Measurements from ENCODE around the gene GLIPR2. TPM values are rescaled to one million over a fixed set of nuclear protein-coding genes. Genes with fewer than 3 reads are reported as not detected.

GLIPR2 gene
- total RNA-seq, 1 donor from 2014 or later = 43.1 TPM

DNA sequence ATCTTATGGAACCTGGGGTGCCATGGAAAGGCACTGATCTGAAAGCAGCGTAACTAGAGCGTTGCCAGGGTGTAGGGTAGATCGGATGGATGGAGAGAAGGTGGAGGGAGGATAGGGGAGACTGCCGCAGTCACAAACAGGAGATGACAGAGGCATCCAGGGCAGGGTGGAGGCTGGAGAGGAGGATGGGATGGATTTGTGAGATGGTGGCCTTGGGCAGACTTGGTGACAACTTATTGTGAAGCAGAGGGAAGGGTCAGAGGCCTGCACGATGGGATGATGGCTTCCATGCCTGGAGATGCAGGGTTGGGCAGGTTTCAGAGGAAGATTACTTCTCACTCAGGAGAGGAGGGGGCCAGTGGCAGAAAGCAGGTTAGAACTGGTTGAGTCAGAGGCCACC is 2.4 kb downstream of the GLIPR2 start:
- TF ChIP-seq, protein P1, sequence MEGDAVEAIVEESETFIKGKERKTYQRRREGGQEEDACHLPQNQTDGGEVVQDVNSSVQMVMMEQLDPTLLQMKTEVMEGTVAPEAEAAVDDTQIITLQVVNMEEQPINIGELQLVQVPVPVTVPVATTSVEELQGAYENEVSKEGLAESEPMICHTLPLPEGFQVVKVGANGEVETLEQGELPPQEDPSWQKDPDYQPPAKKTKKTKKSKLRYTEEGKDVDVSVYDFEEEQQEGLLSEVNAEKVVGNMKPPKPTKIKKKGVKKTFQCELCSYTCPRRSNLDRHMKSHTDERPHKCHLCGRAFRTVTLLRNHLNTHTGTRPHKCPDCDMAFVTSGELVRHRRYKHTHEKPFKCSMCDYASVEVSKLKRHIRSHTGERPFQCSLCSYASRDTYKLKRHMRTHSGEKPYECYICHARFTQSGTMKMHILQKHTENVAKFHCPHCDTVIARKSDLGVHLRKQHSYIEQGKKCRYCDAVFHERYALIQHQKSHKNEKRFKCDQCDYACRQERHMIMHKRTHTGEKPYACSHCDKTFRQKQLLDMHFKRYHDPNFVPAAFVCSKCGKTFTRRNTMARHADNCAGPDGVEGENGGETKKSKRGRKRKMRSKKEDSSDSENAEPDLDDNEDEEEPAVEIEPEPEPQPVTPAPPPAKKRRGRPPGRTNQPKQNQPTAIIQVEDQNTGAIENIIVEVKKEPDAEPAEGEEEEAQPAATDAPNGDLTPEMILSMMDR (IDR thresholded peaks at IDR 0.05; ENCODE audit: insufficient read depth, low read length, poor library complexity, severe bottlenecking) = no peak
- DNase-seq (ENCODE audit: low read depth) = no peak
- no peaks in the 10 kb centered on the region for H3K27me3 ChIP-seq (ENCODE audit: control insufficient read depth, insufficient read depth, low read length)
- H3K36me3 ChIP-seq (ENCODE audit: control insufficient read depth, insufficient read depth, low read length) = no peaks in the 10 kb centered on the region
- H3K4me3 ChIP-seq (ENCODE audit: low read depth, low read length) = no peak overlapping the region

DNA sequence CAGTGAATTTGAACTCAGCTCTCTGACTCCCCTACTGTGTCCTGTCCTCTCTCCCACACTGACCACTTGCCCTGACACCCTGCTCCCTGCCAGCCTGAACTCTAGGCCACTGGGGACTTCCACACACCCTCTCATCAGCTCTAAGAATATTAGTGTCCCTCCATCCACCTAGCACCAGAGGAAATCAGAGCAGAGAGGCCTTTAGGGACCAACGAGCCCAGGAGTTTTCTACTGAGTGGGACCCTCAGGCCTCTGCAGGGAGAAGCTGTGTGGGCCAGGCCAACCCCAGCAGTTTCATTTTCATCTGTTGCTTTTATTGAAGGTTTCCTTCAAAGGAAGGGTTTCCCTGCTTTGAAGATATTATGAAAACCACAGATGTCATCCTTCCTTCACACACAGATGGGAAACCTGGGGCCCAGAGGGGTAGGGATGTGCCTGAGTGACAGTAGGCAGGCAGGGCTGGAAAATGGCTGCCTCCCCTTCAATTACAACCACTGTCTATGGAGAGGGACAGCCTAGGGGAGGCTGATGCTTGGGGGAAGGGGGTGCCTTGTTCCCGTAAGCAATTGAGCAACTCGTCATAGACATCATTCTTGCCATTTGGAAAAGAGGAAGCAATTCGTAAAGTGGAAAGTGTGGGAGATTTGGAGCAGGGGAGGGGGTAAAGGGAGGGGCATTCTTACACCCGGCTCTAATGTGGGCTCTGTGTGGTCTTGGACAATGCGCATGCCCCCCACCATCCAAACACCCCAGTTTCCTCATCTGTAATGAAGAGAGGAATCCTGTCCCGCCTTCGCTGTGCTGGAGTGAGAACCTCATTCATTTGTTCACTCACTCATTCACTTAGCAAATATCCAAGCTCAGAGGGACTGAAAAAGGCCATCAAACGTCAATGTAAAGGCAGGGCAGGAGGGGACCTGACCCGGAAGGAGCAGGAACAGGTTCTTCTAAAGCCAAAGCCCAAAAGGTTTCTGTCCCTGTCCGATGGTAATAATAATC is 3.9 kb downstream of the GLIPR2 start:
- DNase-seq (ENCODE audit: low read depth) = no peak
- H3K4me3 ChIP-seq (ENCODE audit: low read depth, low read length) = no peak overlapping the region
- no peaks in the 10 kb centered on the region for H3K36me3 ChIP-seq (ENCODE audit: control insufficient read depth, insufficient read depth, low read length)
- H3K27me3 ChIP-seq (ENCODE audit: control insufficient read depth, insufficient read depth, low read length) = no peaks in the 10 kb centered on the region
- TF ChIP-seq, protein P1 (IDR thresholded peaks at IDR 0.05; ENCODE audit: insufficient read depth, low read length, poor library complexity, severe bottlenecking) = no peak

DNA sequence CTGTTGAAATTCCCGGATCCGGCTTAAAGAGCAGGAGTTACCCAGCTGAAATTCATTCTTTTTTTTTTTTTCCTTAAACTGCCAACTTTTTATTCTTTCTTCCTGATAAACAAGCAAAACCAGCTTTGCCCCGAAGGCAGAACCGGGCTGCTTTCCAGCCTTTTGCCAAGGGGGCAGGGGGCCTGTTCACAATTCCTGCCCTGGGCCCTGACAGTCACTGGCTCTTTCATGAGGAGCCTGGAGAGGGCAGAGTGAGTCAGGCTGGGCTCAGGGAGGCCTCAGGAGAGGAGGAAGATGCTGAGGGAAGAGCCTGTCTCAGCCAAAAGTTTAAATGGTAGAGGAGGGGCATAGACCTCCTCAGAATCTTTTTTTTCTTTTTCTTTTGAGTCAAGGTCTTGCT is 4.8 kb downstream of the GLIPR2 start:
- TF ChIP-seq, protein P1 (IDR thresholded peaks at IDR 0.05; ENCODE audit: insufficient read depth, low read length, poor library complexity, severe bottlenecking) = peak; percentile 59
- Histone ChIP-seq H3K27me3 (ENCODE audit: control insufficient read depth, insufficient read depth, low read length) (no peaks in the 10 kb centered on the region), H3K4me3 (ENCODE audit: low read depth, low read length) (no peak overlapping the region), H3K36me3 (ENCODE audit: control insufficient read depth, insufficient read depth, low read length) (no peaks in the 10 kb centered on the region)
- no peak for DNase-seq (ENCODE audit: low read depth)

DNA sequence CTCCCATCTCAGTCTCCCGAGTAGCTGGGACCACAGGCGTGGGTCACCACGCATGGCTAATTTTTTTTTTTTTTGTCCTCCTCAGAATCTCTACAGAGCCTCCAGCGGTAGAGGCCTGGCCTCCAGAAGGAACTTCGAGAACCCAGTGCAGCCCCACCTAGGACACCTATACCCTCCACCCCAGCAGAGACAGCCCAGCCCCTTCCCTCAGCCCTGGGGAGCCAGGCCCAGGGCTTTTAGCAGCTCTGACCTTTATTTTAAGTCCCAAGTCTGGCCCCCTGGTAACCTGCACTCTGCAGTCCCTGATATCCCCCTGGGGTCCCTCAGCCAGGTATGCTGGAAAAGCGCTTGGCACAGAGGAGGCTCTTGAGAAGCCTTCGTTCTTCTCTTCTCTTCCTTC is 5.2 kb downstream of the GLIPR2 start:
- DNase-seq (ENCODE audit: low read depth) = no peak
- H3K36me3 ChIP-seq (ENCODE audit: control insufficient read depth, insufficient read depth, low read length) = no peaks in the 10 kb centered on the region
- H3K4me3 ChIP-seq (ENCODE audit: low read depth, low read length) = no peak overlapping the region
- no peaks in the 10 kb centered on the region for H3K27me3 ChIP-seq (ENCODE audit: control insufficient read depth, insufficient read depth, low read length)
- TF ChIP-seq, protein P1 (IDR thresholded peaks at IDR 0.05; ENCODE audit: insufficient read depth, low read length, poor library complexity, severe bottlenecking) = no peak

DNA sequence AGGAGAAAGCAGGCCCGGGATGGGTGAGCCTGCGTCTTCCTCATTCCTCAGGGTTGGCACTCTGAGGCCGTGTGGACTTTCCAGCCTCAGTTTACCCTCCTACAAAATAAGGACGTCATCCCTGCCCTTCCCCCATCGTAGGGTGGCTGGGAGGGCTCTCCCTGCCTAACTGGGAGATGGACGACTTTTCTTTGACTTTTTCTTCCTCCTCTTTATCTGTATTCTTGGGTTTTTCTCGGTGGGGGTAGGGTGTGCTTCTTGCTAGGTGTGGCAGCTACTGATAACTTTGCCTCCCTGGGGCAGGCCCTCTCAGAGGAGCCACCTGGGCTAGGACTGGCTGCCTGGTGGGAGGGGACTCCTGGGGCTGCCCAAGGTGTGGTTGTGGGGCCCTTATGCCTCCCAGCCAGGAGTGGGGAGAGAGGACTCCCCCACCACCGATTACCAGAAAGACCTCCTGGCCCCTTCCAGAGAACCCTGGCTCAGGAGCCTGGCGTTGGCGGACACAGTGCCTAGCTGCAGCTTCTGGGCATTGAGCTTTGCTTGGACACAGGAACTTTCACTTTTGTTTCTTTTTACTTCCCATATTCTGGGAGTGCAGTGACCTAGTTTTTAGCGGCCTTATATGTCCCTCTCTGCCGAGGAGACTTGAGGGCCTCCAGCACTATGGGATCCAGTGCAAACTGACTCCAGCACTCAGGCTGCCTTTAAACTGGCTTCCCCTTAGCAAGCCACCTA is 6.1 kb downstream of the GLIPR2 start:
- H3K27me3 ChIP-seq (ENCODE audit: control insufficient read depth, insufficient read depth, low read length) = no peaks in the 10 kb centered on the region
- TF ChIP-seq, protein P1 (IDR thresholded peaks at IDR 0.05; ENCODE audit: insufficient read depth, low read length, poor library complexity, severe bottlenecking) = no peak
- no peak overlapping the region for H3K4me3 ChIP-seq (ENCODE audit: low read depth, low read length)
- no peak for DNase-seq (ENCODE audit: low read depth)
- H3K36me3 ChIP-seq (ENCODE audit: control insufficient read depth, insufficient read depth, low read length) = no peaks in the 10 kb centered on the region
